ENCODE data around the gene RAPGEF3. TPM values are rescaled to one million over a fixed set of nuclear protein-coding genes. Genes with fewer than 3 reads are reported as not detected.

RAPGEF3 gene
- polyA plus RNA-seq, 1 experiment: 2.4 TPM

DNA sequence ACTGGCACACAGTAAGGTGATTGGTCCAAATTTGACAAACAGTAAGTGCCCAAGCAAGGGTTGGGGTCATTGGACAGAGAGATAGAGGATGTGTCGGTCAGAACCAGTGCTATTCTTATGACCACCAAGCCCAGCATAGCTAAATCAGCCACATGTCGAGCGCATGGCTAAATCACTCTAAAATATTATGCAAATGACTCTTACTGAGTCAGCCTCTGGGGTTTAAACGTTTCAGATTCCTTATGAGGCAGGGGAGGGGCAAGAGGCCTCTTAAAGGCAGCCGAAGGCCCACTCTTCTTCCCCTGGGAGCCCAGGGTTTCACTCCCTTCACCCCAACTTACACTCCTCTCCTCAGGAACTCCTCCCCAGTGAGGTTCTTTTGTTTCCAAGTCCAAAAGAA is 32.8 kb downstream of the RAPGEF3 start:
- H3K36me3 ChIP-seq (ENCODE audit: control insufficient read depth, insufficient read depth, low read length): no peaks in the 10 kb centered on the region; the same call in 1 of the 2 replicates
- H3K27me3 ChIP-seq (ENCODE audit: control insufficient read depth, insufficient read depth, low read length): no peaks in the 10 kb centered on the region
- H3K4me3 ChIP-seq (ENCODE audit: low read depth, low read length): no peak overlapping the region
- ChIA-PET CTCF (interaction anchor here (0.6 to 20.1 kb wide), 10 partner anchors 10 to 1098 kb away, joined by 3 to 387 read pairs (median 12); partner anchors contain the start of gene SLC48A1), POLR2A (no interaction called here)
- DNase-seq (ENCODE audit: low read depth): no peak
- TF ChIP-seq, protein P1, sequence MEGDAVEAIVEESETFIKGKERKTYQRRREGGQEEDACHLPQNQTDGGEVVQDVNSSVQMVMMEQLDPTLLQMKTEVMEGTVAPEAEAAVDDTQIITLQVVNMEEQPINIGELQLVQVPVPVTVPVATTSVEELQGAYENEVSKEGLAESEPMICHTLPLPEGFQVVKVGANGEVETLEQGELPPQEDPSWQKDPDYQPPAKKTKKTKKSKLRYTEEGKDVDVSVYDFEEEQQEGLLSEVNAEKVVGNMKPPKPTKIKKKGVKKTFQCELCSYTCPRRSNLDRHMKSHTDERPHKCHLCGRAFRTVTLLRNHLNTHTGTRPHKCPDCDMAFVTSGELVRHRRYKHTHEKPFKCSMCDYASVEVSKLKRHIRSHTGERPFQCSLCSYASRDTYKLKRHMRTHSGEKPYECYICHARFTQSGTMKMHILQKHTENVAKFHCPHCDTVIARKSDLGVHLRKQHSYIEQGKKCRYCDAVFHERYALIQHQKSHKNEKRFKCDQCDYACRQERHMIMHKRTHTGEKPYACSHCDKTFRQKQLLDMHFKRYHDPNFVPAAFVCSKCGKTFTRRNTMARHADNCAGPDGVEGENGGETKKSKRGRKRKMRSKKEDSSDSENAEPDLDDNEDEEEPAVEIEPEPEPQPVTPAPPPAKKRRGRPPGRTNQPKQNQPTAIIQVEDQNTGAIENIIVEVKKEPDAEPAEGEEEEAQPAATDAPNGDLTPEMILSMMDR (IDR thresholded peaks at IDR 0.05; ENCODE audit: insufficient read depth, low read depth, low read length): no peak

DNA sequence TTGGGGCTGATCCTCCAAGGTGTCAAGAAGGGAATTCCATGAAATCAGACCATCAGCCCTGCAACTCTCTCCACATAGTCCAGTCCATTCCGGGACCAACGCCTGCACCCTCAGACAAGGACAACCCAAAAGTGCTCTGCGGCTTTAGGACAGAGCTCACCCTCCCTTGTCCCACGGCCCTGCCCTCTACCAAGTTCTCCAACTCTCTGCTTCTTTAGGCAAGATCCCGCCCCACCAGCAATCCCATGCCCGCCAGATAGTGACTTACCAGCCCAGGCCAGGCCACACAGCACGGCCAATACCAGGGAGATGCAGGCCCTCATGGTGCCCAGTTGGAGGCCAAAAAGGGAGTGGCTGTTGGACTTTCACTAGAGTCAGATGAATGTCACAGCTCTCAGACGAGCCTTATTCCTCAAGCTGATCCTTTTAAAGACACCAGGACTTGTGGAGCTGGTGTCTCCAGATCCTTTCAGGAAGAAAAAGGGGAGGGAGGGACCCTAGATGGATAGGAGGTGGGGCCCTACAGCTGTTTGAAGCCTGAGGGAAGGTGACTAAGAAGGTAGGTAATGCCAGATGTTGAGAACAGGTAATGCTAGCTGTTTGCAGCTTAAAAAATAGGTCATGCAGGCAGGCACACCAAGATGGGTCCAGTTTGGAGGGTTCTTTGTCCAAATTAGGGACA is 33.4 kb downstream of the RAPGEF3 start, which contains the start of gene ENDOU:
ENDOU (minus strand) TSS at position 400 of the 682 bp plus-strand sequence; CDS start at position 323, 77 bp downstream.
- no peak for DNase-seq (ENCODE audit: low read depth)
- H3K4me3 ChIP-seq (ENCODE audit: low read depth, low read length): no peak within 1 kb of the TSS
- ChIA-PET CTCF (interaction anchor here (0.6 to 20.1 kb wide), 11 partner anchors 9 to 1097 kb away, joined by 3 to 387 read pairs (median 7); partner anchors contain the start of gene SLC48A1), POLR2A (no interaction called here)
- H3K27me3 ChIP-seq (ENCODE audit: control insufficient read depth, insufficient read depth, low read length): no peaks in the 10 kb centered on the region
- no peaks in the 10 kb centered on the region; the same call in 1 of the 2 replicates for H3K36me3 ChIP-seq (ENCODE audit: control insufficient read depth, insufficient read depth, low read length)
- TF ChIP-seq, protein P1 (IDR thresholded peaks at IDR 0.05; ENCODE audit: insufficient read depth, low read depth, low read length): no peak

DNA sequence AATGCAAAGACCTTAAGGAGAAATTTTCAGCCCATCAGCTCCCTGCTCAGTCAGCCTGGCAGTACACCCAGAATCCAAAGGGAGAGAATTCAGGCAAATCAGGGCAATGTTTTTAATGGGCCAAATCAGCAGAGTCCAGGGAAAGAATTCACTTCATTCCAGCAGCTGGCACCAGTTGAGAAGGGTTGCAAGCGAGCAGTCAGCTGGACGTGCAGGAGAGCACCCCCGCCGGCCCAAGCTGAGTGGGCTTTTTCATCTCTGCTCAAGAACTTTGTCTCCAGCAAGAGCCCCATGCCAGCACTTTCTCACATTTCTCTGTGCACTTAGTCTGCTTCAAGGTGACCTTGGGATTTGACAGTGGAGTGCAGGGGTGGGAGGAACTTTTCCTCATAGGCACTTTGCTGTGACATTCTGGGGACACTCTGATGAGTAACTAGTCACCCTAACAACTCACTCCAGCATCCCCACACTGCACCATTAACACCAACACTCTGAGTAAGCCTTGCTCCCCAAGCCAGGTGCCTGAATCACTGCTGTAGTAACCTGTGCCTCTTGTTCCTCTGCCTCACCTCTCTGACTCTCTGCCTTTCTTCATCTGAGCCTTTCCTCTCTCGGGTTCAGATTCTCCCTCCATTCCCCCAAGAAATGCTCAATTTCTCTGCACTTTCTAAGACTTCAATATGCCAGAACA is 35.6 kb downstream of the RAPGEF3 start:
- ChIA-PET CTCF (interaction anchor here (1.0 to 20.1 kb wide), 6 partner anchors 8 to 113 kb away, joined by 3 to 387 read pairs (median 8); partner anchors contain the start of gene SLC48A1), POLR2A (no interaction called here)
- Histone ChIP-seq H3K4me3 (ENCODE audit: low read depth, low read length) (no peak overlapping the region), H3K36me3 (ENCODE audit: control insufficient read depth, insufficient read depth, low read length) (no peaks in the 10 kb centered on the region; the same call in 1 of the 2 replicates), H3K27me3 (ENCODE audit: control insufficient read depth, insufficient read depth, low read length) (no peaks in the 10 kb centered on the region)
- TF ChIP-seq, protein P1 (IDR thresholded peaks at IDR 0.05; ENCODE audit: insufficient read depth, low read depth, low read length): no peak
- DNase-seq (ENCODE audit: low read depth): no peak

- Histone ChIP-seq H3K4me3 (ENCODE audit: low read depth, low read length) (no peak overlapping the region), H3K27me3 (ENCODE audit: control insufficient read depth, insufficient read depth, low read length) (no peaks in the 10 kb centered on the region), H3K36me3 (ENCODE audit: control insufficient read depth, insufficient read depth, low read length) (no peaks in the 10 kb centered on the region; the same call in 1 of the 2 replicates)
- POLR2A ChIA-PET: no interaction called here
- TF ChIP-seq, protein P1 (IDR thresholded peaks at IDR 0.05; ENCODE audit: insufficient read depth, low read depth, low read length): no peak
- CTCF ChIA-PET: interaction anchor here (1.4 to 20.1 kb wide), 4 partner anchors 20 to 116 kb away, joined by 3 to 387 read pairs (median 8); partner anchors contain the start of gene SLC48A1
- DNase-seq (ENCODE audit: low read depth): no peak
Observed at GRCh38 chr12:47722136-47722834, 36.4 kb downstream of the RAPGEF3 start.
